Esophagus mucosa (tissue), 1 donor: Measurements from ENCODE around the gene CD200. TPM values are rescaled to one million over a fixed set of nuclear protein-coding genes. Genes with fewer than 3 reads are reported as not detected.
"Not testable (repeated sequence)": the region's sequence is repeated elsewhere in the genome, so short reads cannot be mapped to it uniquely, and the experiment has no call there.

Experiments
- ATAC-seq: fragments of 200-7000 bp; cut with Tn5 transposase; one replicate; pipeline ENCODE4 v1.9.1; 2020
- total RNA-seq: library from RNA; stranded (reverse); gene quantifications from one replicate; pipeline ENCODE4 v1.2.4, GENCODE V29; 2023
- donor health status: DM: yes; HTN: yes; CAD: no.

Gene CD200
- total RNA-seq, 1 donor from 2014 or later = 1.1 TPM

- no peak for ATAC-seq
Measured at GRCh38 chr3:112362221-112362620, 29.3 kb downstream of the CD200 start.

DNA sequence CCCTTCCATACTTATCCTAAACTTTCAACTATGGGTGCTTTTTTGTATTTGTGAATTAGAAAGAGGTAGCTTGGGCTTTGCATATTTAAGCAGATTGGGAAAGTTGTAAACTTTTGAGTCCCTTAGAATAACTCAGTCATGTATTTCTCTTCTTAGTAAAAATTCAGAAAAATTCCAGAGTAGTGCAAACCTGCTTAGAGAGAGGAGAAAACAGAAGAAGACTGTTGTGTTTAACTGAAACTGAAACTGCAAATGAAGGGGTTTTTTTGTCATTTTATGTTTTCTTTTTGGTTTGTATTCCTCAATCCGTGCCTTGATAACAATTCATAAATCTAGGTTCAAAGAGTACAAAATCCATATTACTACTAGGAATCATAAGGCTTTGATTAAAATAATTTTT is 31.3 kb downstream of the CD200 start:
- ATAC-seq = no peak

DNA sequence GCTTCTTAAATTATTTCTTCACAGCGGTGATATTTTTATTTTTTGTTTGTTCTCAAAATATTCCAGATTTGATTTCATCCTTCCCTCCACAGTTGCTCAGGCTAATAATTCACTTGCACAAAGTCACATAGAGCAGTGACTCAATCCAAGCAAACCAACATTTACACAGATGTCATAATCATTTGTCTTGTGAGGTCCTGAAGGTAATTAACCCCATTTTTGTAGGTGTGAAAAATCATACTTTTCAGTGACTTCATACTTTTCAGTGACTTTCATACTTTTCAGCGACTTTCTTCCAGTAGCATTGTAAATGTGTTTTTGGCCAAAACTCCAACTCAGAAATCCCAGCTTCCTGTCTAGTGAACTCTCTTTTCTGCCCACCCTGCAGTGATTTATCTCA is 32.1 kb downstream of the CD200 start:
- no peak for ATAC-seq

- no peak for ATAC-seq
Measured at GRCh38 chr3:112365636-112366035, 32.7 kb downstream of the CD200 start.

DNA sequence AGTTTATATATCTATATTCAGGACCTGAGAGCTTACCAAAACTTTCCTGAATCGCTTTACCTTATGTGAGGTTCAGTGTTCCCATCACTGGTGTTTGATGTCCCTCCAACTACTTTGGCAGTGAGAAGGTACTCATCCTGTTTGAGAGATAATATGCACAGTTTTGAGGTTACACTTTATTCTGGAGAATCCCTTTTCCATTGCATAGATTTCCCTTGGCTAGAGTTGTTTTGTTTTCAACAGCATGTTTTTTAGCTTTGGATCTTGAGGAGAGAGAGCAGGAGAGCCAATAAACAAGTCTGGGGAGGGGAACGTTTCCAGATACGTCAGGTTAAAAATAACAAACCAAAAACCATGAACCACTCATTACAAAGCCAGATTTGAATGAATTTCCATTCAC is 33.6 kb downstream of the CD200 start:
- no peak for ATAC-seq

DNA sequence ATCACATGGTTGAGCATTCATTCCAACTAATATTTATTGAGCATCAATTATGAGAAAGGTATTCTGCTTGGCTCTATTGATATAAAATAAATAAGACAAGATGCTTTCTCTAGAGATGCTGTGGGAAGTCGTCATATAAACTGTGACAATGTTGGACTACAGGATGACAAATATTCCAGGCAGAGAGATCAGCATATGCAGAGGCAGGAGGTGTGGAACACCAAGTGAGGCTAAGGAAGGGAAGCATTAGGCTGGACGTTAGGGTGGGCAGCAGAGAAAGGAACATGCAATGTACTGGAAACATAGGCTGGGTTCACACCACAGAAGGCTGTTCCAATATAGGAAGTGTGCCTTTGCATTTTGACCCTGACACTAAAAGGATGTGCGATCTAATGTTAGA is 38.6 kb downstream of the CD200 start:
- ATAC-seq = no peak

DNA sequence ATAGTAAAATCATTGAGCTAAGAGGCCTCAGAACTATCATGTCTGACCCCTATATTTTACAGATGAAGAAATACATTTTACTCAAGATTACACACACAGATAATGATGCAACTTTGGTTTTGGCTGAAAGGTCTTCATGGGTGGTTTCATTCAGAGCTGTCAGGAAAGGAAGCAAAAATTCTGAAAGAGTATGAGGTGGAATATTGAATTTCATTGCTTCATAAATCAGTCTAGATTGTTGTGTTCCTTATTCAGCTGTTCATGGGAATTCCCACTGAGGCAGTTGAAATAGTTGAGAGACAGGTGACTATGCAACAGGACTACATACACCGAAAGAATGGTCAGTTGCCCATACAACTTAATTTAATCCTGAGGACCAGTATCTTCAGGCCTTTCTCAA is 39.4 kb downstream of the CD200 start:
- no peak for ATAC-seq

GRCh38 chr3:112373476-112373875 is 40.5 kb downstream of the CD200 start:
- no peak for ATAC-seq

DNA sequence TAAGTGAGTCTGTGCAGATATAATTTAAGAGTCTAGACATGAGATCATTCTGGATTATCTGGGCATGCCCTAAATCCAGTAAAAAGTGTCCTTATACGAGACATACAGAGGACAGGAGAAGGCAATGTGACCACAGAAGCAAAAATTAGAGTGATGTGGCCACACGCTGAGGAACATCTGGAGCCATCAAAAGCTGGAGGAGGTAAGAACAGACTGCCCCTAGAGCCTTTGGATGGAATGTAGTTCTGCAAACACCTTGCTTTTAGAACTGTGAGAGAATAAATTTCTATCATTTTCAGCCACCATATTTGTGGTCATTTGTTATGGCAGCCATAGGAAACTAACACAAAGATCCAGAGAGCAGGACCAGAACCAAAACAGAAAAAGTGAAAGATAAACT is 41.0 kb downstream of the CD200 start:
- ATAC-seq = no peak

DNA sequence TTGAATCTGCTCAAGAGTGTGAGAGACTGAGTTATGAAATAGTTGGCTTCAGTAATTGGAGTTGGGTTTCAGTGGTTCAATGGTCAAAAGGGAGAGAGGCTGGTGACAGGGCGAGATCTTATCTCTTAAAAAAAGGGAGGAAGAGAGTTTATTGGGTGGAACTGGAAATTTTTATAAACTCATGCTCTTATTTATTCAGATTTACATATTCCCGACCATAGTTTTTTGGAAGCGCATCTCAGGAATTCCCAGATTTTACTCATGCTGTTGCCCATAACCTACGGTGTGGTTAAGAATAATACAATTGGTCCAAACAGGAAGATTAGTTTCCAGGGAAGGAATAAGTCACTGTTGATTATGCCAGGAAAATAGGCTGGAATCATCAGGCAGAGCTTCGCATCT is 41.4 kb downstream of the CD200 start:
- ATAC-seq = no peak

- ATAC-seq = no peak
Measured at GRCh38 chr3:112375117-112375516, 42.2 kb downstream of the CD200 start.

GRCh38 chr3:112376241-112376911 is 43.4 kb downstream of the CD200 start:
- ATAC-seq = no peak

GRCh38 chr3:112376992-112377391 is 44.0 kb downstream of the CD200 start:
- no peak for ATAC-seq

DNA sequence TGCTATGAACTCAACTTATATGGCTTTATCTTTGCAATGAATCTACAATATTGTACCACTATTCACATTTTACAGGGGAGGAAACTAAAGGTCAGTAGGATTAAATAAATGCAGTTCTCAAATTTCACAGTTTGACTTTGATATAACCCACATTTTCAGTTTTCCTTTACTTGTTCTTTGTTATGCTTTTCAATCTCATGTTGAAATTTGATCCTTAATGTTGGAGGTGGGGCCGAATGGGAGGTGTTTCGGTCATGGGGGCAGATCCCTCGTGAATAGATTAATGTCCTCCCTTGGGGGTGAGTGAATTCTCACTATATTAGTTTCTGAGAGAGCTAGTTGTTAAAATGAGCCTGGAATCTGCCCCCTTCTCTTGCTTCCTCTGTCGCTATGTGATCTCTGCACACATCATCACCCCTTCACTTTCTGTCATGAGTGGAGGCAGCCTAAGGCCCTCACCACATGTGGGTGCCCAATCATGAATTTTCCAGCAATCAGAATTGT is 44.7 kb downstream of the CD200 start:
- no peak for ATAC-seq

- not testable (repeated sequence) for ATAC-seq
Measured at GRCh38 chr3:112378347-112378746, 45.4 kb downstream of the CD200 start.

GRCh38 chr3:112379020-112379690 is 46.2 kb downstream of the CD200 start:
- peak; percentile 96 for ATAC-seq

DNA sequence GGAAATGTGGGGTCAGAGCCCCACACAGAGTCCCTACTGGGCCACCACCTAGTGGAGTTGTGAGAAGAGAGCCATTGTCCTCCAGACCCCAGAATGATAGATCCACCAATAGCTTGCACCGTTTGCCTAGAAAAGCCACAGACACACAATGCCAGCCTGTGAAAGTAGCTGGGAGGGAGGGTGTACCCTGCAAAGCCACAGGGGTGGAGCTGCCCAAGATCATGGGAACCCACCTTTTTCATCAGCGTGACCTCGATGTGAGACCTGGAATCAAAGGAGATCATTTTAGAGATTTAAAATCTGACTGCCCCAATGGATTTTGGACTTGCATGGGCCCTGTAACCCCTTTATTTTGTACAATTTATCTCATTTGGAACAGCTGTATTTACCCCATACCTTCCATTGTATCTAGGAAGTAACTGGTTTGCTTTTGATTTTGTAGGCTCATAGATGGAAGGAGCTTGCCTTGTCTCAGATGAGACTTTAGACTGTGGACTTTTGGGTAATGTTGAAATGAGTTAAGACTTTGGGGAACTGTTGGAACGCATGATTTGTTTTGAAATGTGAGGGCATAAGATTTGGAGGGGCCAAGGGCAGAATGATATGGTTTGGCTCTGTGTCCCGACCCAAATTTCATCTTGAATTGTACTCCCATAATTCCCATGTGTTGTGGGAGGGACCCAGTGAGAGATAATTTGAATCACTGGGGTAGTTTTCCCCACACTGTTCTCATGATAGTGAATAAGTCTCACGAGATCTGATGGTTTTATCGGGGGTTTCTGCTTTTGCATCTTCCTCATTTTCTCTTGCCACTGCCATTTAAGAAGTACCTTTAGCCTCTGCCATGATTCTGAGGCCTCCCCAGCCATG is 49.0 kb downstream of the CD200 start:
- ATAC-seq = no peak

DNA sequence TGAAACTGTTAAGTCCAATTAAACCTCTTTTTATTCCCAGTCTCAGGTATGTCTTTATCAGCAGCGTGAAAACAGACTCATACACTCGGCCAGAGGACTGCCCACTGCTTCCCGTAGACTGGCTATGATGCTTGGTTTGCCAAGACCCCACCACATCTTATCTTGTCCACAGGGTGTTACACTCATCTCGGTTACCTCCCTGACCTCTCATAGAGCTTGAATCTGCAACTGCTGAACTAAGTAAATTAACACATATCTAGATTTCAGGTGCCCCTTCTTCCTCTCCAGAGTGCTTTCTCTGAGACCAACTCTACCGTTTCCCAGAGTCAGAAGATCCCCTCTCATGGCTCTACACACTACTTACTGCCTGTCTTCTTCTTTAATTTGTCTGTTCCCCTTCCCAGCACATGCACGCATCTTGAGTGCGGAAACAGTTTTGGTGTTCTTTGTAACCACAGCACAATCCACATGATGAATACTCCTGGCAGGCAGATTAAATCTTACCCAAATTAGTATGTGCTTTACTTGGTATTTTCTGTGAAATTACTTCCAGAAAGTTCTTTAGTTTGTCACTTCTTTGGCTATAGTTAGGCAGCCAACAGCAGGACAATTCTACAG is 49.7 kb downstream of the CD200 start:
- ATAC-seq = no peak

- ATAC-seq = no peak
Measured at GRCh38 chr3:112384769-112385168, 51.8 kb downstream of the CD200 start.

DNA sequence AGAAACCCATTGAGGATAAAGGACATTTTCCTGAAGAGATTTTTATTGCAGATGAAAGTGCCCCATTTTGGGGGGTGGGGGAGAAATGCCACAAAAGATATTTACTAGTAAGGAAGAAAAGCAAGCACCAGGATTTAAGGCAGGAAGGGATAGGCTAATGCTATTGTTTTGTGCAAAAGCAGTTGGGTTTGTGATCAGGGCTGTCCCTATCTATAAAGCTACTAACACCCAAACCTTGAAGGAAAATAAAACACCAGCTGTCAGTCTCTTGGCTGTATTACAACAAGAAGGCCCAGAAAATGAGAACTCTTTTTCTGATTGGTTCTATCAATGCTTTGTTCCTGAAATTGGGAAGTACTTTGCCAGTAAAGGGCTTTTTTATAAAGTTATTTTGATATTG is 56.0 kb downstream of the CD200 start:
- ATAC-seq = no peak

DNA sequence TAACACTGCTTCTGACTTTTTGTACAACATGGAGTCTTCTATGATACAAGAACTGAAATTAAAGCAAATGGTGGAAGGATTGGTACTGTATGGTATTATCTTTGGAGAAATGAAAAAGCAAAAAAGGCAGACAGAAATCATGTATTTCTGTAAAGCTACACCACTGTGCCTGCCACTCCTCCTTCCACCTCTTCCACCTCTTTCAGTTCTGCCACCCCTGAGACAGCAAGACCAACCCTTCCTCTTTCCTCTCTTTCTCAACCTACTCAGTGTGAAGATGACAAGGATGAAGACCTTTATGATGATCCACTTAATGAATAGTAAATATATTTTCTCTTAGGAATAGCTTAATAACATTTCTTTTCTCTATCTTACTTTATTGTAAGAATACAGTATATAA is 57.0 kb downstream of the CD200 start:
- no peak for ATAC-seq

- no peak for ATAC-seq
Measured at GRCh38 chr3:112390783-112391641, 58.1 kb downstream of the CD200 start.
